Endothelial cell of umbilical vein (primary cell): Measurements from ENCODE around the gene CD79B. TPM values are rescaled to one million over a fixed set of nuclear protein-coding genes. Genes with fewer than 3 reads are reported as not detected.

Source experiments
- BruUV-seq: library from RNA; stranded (reverse); fragments of 400-500 nt; replicated peaks from 2 replicates; lab custom pipeline; 2021; lab: Mats Ljungman, UMichigan
- CTCF ChIA-PET: fragments of 300-600, 350-600 bp; sonication (Branson Sonifier 250); formaldehyde crosslinking; loops from one replicate; lab custom pipeline; 2021; ENCODE audit warnings: antibody characterized with exemption, inconsistent platforms; lab: Charles Lee
- POLR2A ChIA-PET: fragments of 300-600, 350-600 bp; sonication (Branson Sonifier 250); formaldehyde crosslinking; loops from one replicate; lab custom pipeline; 2021; ENCODE audit warnings: antibody characterized with exemption, inconsistent platforms; lab: Charles Lee
- DNase-seq: peaks from one replicate; pipeline ENCODE4 v3.0.0-alpha.2; 2011; ENCODE audit warnings: low read depth, low spot score
- FAIRE-seq: peaks from 2 replicates; lab custom pipeline; 2011; peaks lifted over from hg19 to GRCh38; lab: Jason Lieb, UNC
- H2AFZ ChIP-seq: 2 replicates; pipeline ENCODE4 v1.6.0; 2012; ENCODE audit warnings: low read depth, low read length, control low read depth, inconsistent platforms
- H3K27ac ChIP-seq: 2 replicates; pipeline ENCODE4 v1.5.1; 2011; ENCODE audit warnings: low read depth, mild to moderate bottlenecking, control low read depth, low read length, moderate library complexity; ENCODE audit not compliant: insufficient read depth
- H3K27me3 ChIP-seq, 2 experiments: 2 replicates each; pipeline versions ENCODE4 v1.6.0 to v1.6.1; 2011; ENCODE audit warnings: low read length in 2 of 2, mixed read lengths in 1 of 2; ENCODE audit not compliant: control insufficient read depth in 2 of 2, insufficient read depth in 2 of 2
- H3K36me3 ChIP-seq, 2 experiments: 2 replicates in 1 of 2; 3 replicates in 1 of 2; pipeline ENCODE4 v1.5.1; 2011; ENCODE audit warnings: low read length in 2 of 2, mild to moderate bottlenecking in 1 of 2, moderate library complexity in 1 of 2; ENCODE audit not compliant: control insufficient read depth in 2 of 2, insufficient read depth in 2 of 2; ENCODE audit errors: extremely low read depth in 1 of 2
- H3K4me1 ChIP-seq: 3 replicates; pipeline ENCODE4 v1.5.1; 2011; ENCODE audit warnings: mild to moderate bottlenecking, low read length; ENCODE audit not compliant: control insufficient read depth, insufficient read depth; ENCODE audit errors: extremely low read depth
- H3K4me2 ChIP-seq: 2 replicates; pipeline ENCODE4 v1.6.1; 2011; ENCODE audit warnings: low read length, control low read depth, mixed read lengths; ENCODE audit not compliant: insufficient read depth
- H3K4me3 ChIP-seq, 3 experiments: fragments of 200-600 bp in 1 of 3; sonication (generic), shearing (Covaris generic) in 1 of 3; replicated peaks in 1 of 3; 2 replicates each; pipeline ENCODE4 v1.5.1; 2011 to 2016; ENCODE audit warnings: control low read depth in 3 of 3, low read length in 3 of 3, mild to moderate bottlenecking in 2 of 3, inconsistent platforms in 1 of 3, low read depth in 1 of 3, moderate library complexity in 1 of 3; ENCODE audit not compliant: insufficient read depth in 1 of 3
- H3K79me2 ChIP-seq: 2 replicates; pipeline ENCODE4 v1.6.0; 2012; ENCODE audit warnings: low read length, inconsistent platforms; ENCODE audit not compliant: control insufficient read depth, insufficient read depth
- H3K9ac ChIP-seq: replicated peaks from 2 replicates; pipeline ENCODE3; 2011; ENCODE audit warnings: low read length, control low read depth; ENCODE audit not compliant: insufficient read depth; ENCODE audit errors: extremely low read depth
- H3K9me1 ChIP-seq: replicated peaks from 3 replicates; pipeline ENCODE4 v1.6.0; 2011; ENCODE audit warnings: mild to moderate bottlenecking, low read length; ENCODE audit not compliant: control insufficient read depth, insufficient read depth; ENCODE audit errors: extremely low read depth
- H3K9me3 ChIP-seq: replicated peaks from 2 replicates; pipeline ENCODE4 v1.5.1; 2012; ENCODE audit warnings: low read length, inconsistent platforms; ENCODE audit not compliant: control insufficient read depth, insufficient read depth
- H4K20me1 ChIP-seq: replicated peaks from 2 replicates; pipeline ENCODE3; 2011; ENCODE audit warnings: mild to moderate bottlenecking, low read length; ENCODE audit not compliant: control insufficient read depth, insufficient read depth; ENCODE audit errors: extremely low read depth
- EZH2 ChIP-seq: IDR thresholded peaks from 2 replicates; pipeline ENCODE4 v1.6.1; 2012; ENCODE audit warnings: borderline replicate concordance, low read depth, mild to moderate bottlenecking, moderate library complexity, low read length, inconsistent platforms; ENCODE audit not compliant: severe bottlenecking
- FOS ChIP-seq: IDR thresholded peaks from 2 replicates; pipeline ENCODE4 v1.6.1; 2011; ENCODE audit warnings: mild to moderate bottlenecking, low read length, moderate library complexity, borderline replicate concordance; ENCODE audit not compliant: insufficient read depth
- GATA2 ChIP-seq: IDR thresholded peaks from 2 replicates; pipeline ENCODE4 v1.7.0; 2011; ENCODE audit warnings: low read depth, mild to moderate bottlenecking, moderate library complexity, mixed read lengths, low read length; ENCODE audit not compliant: insufficient read length, insufficient read depth
- JUN ChIP-seq: IDR thresholded peaks from 2 replicates; pipeline ENCODE4 v1.6.1; 2011; ENCODE audit warnings: borderline replicate concordance, low read depth; ENCODE audit not compliant: insufficient read length, insufficient read depth
- MYC ChIP-seq: IDR thresholded peaks from one replicate; pipeline ENCODE4 v1.6.1; 2011; ENCODE audit warnings: mild to moderate bottlenecking, low read depth, low read length
- POLR2A ChIP-seq: IDR thresholded peaks from 2 replicates; pipeline ENCODE4 v1.6.1; 2012; ENCODE audit warnings: low read depth, mild to moderate bottlenecking, control low read depth, low read length
- POLR2AphosphoS5 ChIP-seq: IDR thresholded peaks from 2 replicates; pipeline ENCODE4 v1.6.1; 2012; ENCODE audit warnings: low read depth, mild to moderate bottlenecking, control low read depth, low read length, moderate library complexity; ENCODE audit not compliant: insufficient read depth
- dilution Hi-C: fragments of 300-500 bp; cut with MboI; formaldehyde crosslinking; loops from one replicate; pipeline ENCODE4 v1.15.0; 2019; ENCODE audit warnings: low sequenced_read_pairs; ENCODE audit not compliant: extremely low pct_ligation_motif_present
- intact Hi-C: fragments of 100-400 bp; cut with micrococcal nuclease; formaldehyde crosslinking; loops from one replicate; pipeline ENCODE4 v1.10.0; 2022
- polyA plus RNA-seq, 4 experiments: library from polyadenylated mRNA; depleted of rRNA in 3 of 4; stranded (reverse) in 3 of 4; unstranded in 1 of 4; fragments of >200 nt; gene quantifications; 2 replicates each; pipeline versions ENCODE4 v1.2.1 to v1.2.3, GENCODE V29; 2011 to 2012; ENCODE audit warnings: missing spikeins in 1 of 4
- total RNA-seq: library from RNA; stranded (reverse); gene quantifications from 2 replicates; pipeline ENCODE4 v1.2.3, GENCODE V29; 2021
- TF ChIP-seq, protein P1 (sequence below), 2 donors: IDR thresholded peaks; 1 replicate in 1 of 2; 2 replicates in 1 of 2; pipeline ENCODE4 v1.5.1; 2011; ENCODE audit warnings: low read length in 2 of 2, mild to moderate bottlenecking in 2 of 2, moderate library complexity in 2 of 2, control low read depth in 1 of 2, inconsistent platforms in 1 of 2, low read depth in 1 of 2; ENCODE audit not compliant: insufficient read depth in 1 of 2; ENCODE audit errors: extremely low read depth in 1 of 2
- TF ChIP-seq, protein P2 (sequence below): IDR thresholded peaks from 2 replicates; pipeline ENCODE4 v1.6.1; 2011; ENCODE audit not compliant: insufficient read depth, insufficient read length

The CD79B gene
- total and polyA plus RNA-seq, 2 donors (not counting 3 experiments of a cell fraction or from before 2014, with no cell fraction given) = 2.1 to 3.9 TPM

DNA sequence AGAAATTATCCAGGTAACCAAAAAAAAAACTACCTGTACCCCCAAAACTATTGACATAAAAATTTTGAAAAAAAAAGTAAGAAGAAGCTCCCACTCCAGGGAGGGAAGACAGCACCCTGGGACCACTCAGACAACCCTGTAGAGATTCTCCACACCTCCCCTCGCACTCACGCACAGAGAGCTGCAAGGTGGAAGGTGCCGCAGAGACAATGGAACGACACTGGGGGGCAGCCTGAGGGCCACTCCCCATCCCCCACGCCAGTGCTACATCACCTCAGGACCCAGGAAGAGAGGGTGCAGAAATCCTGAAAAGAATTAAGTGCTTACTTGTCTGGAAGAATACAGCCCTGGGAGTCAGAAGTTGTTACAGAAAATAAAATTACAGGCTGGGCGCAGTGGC lies 5.2 kb upstream of the CD79B start:
- no peak for DNase-seq
- intact Hi-C loops (no loop called here), dilution Hi-C loops (no loop called here)
- Histone ChIP-seq H2AFZ (no peak overlapping the region), H3K9me1 (no peaks in the 10 kb centered on the region), H4K20me1 (no peaks in the 10 kb centered on the region), H3K4me2 (no peak overlapping the region), H3K27me3 (no peaks in the 10 kb centered on the region), H3K4me1 (no peaks in the 10 kb centered on the region), H3K9me3 (no peaks in the 10 kb centered on the region), H3K9ac (no peak overlapping the region), H3K4me3 (no peak overlapping the region), H3K36me3 (no peaks in the 10 kb centered on the region), H3K79me2 (no peaks in the 10 kb centered on the region), H3K27ac (no peak overlapping the region)
- ChIA-PET CTCF (interaction anchor here (1.2 to 2.3 kb wide), 3 partner anchors 9 to 196 kb away, joined by 5 to 8 read pairs (median 5); no protein-coding TSS in a partner anchor), POLR2A (interaction anchor here (0.6 kb wide), 1 partner anchor 38 kb away, joined by 3 read pairs; no protein-coding TSS in a partner anchor)
- BruUV-seq = no TSS peak
- FAIRE-seq = no peak
- TF ChIP-seq JUN (no peak), EZH2 (no peak), POLR2AphosphoS5 (no peak), GATA2 (no peak), FOS (no peak), POLR2A (no peak), MYC (no peak)
- TF ChIP-seq, protein P1, sequence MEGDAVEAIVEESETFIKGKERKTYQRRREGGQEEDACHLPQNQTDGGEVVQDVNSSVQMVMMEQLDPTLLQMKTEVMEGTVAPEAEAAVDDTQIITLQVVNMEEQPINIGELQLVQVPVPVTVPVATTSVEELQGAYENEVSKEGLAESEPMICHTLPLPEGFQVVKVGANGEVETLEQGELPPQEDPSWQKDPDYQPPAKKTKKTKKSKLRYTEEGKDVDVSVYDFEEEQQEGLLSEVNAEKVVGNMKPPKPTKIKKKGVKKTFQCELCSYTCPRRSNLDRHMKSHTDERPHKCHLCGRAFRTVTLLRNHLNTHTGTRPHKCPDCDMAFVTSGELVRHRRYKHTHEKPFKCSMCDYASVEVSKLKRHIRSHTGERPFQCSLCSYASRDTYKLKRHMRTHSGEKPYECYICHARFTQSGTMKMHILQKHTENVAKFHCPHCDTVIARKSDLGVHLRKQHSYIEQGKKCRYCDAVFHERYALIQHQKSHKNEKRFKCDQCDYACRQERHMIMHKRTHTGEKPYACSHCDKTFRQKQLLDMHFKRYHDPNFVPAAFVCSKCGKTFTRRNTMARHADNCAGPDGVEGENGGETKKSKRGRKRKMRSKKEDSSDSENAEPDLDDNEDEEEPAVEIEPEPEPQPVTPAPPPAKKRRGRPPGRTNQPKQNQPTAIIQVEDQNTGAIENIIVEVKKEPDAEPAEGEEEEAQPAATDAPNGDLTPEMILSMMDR (IDR thresholded peaks at IDR 0.05; ENCODE audit: extremely low read depth in 1 of 2, insufficient read depth in 1 of 2, low read depth in 1 of 2, low read length in 2 of 2) = no peak
- TF ChIP-seq, protein P2, sequence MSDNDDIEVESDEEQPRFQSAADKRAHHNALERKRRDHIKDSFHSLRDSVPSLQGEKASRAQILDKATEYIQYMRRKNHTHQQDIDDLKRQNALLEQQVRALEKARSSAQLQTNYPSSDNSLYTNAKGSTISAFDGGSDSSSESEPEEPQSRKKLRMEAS = no peak
